ENCODE data around the gene PASK.

The PASK gene

GRCh38 chr2:241128266-241128665, 21.0 kb downstream of the PASK start:
- no peak for TF ChIP-seq CTCF (IDR thresholded peaks at IDR 0.05; ENCODE audit: borderline replicate concordance, insufficient read depth, low read depth, low read length)
- H3K4me3 ChIP-seq (ENCODE audit: low read depth, low read length) = no peak overlapping the region

- no peak overlapping the region for H3K4me3 ChIP-seq (ENCODE audit: low read depth, low read length)
- no peak for TF ChIP-seq CTCF (IDR thresholded peaks at IDR 0.05; ENCODE audit: borderline replicate concordance, insufficient read depth, low read depth, low read length)
Measured at GRCh38 chr2:241126771-241127202, 22.5 kb downstream of the PASK start.

- no peak overlapping the region for H3K4me3 ChIP-seq (ENCODE audit: low read depth, low read length)
- TF ChIP-seq CTCF (IDR thresholded peaks at IDR 0.05; ENCODE audit: borderline replicate concordance, insufficient read depth, low read depth, low read length) = no peak
Measured at GRCh38 chr2:241126201-241126611, 23.1 kb downstream of the PASK start.

- no peak for TF ChIP-seq CTCF (IDR thresholded peaks at IDR 0.05; ENCODE audit: borderline replicate concordance, insufficient read depth, low read depth, low read length)
- no peak overlapping the region for H3K4me3 ChIP-seq (ENCODE audit: low read depth, low read length)
Measured at GRCh38 chr2:241125626-241126025, 23.6 kb downstream of the PASK start.

- no peak for TF ChIP-seq CTCF (IDR thresholded peaks at IDR 0.05; ENCODE audit: borderline replicate concordance, insufficient read depth, low read depth, low read length)
- no peak overlapping the region for H3K4me3 ChIP-seq (ENCODE audit: low read depth, low read length)
Measured at GRCh38 chr2:241123816-241124536, 25.3 kb downstream of the PASK start.

- no peak for TF ChIP-seq CTCF (IDR thresholded peaks at IDR 0.05; ENCODE audit: borderline replicate concordance, insufficient read depth, low read depth, low read length)
- H3K4me3 ChIP-seq (ENCODE audit: low read depth, low read length) = no peak overlapping the region
Measured at GRCh38 chr2:241122376-241123002, 26.8 kb downstream of the PASK start.

DNA sequence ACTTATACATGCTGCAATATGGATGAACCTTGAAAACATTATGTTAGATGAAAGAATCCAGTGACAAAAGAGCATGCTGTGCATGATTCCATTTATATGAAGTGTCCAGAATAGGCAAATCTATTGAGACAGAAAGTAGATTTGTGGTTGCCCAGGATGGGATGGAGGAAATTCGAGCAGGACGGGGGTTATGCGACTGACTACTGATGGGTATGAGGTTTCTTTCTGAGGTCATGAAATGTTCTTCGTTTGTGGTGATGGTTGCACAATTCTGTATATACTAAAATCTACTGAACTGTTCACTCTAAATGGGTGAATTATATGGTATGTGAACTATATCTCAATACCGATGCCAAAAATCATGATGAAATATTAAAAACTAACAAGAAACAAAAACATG, 28.3 kb downstream of the PASK start:
- H3K4me3 ChIP-seq (ENCODE audit: low read depth, low read length) = no peak overlapping the region
- no peak for TF ChIP-seq CTCF (IDR thresholded peaks at IDR 0.05; ENCODE audit: borderline replicate concordance, insufficient read depth, low read depth, low read length)

Measured in GM12875 (cell line).